GM19240 (cell line): Measurements from ENCODE around the gene UGGT2.
"Not testable (repeated sequence)": the region's sequence is repeated elsewhere in the genome, so short reads cannot be mapped to it uniquely, and the experiment has no call there.

Experiments
- DNase-seq: peaks from one replicate; pipeline ENCODE4 v3.0.0; 2011; ENCODE audit warnings: low spot score; ENCODE audit not compliant: insufficient read length

Gene UGGT2

GRCh38 chr13:95797016-95797415, 256.2 kb downstream of the UGGT2 start:
- no peak for DNase-seq

GRCh38 chr13:95793781-95794180, 259.4 kb downstream of the UGGT2 start:
- no peak for DNase-seq

GRCh38 chr13:95793018-95793555, 260.1 kb downstream of the UGGT2 start:
- DNase-seq: no peak

GRCh38 chr13:95791084-95791722, 262.0 kb downstream of the UGGT2 start:
- no peak for DNase-seq

GRCh38 chr13:95789315-95789714, 263.9 kb downstream of the UGGT2 start:
- DNase-seq: not testable (repeated sequence)

- no peak for DNase-seq
These were observed 265.1 kb downstream of the UGGT2 start for GRCh38 chr13:95788100-95788463.

GRCh38 chr13:95787356-95788099, 265.7 kb downstream of the UGGT2 start:
- no peak for DNase-seq

- no peak for DNase-seq
These were observed 268.3 kb downstream of the UGGT2 start for GRCh38 chr13:95784900-95785290.

- DNase-seq: no peak
These were observed 268.9 kb downstream of the UGGT2 start for GRCh38 chr13:95784161-95784899.

GRCh38 chr13:95783747-95784146, 269.5 kb downstream of the UGGT2 start:
- no peak for DNase-seq

GRCh38 chr13:95781940-95782339, 271.3 kb downstream of the UGGT2 start:
- DNase-seq: not testable (repeated sequence)

- no peak for DNase-seq
These were observed 272.2 kb downstream of the UGGT2 start for GRCh38 chr13:95781016-95781415.

- no peak for DNase-seq
These were observed 273.7 kb downstream of the UGGT2 start for GRCh38 chr13:95779522-95779921.

- DNase-seq: no peak
These were observed 281.3 kb downstream of the UGGT2 start for GRCh38 chr13:95771905-95772304.

- DNase-seq: no peak
These were observed 289.6 kb downstream of the UGGT2 start for GRCh38 chr13:95763601-95764000.

GRCh38 chr13:95762626-95763025, 290.6 kb downstream of the UGGT2 start:
- DNase-seq: not testable (repeated sequence)

GRCh38 chr13:95756072-95756471, 297.1 kb downstream of the UGGT2 start:
- no peak for DNase-seq

- no peak for DNase-seq
These were observed 299.1 kb downstream of the UGGT2 start for GRCh38 chr13:95754069-95754468.

- no peak for DNase-seq
These were observed 300.5 kb downstream of the UGGT2 start for GRCh38 chr13:95752677-95753076.
